Tibial artery (tissue), 4 donors: ENCODE data around the gene CDAN1.
A peak's percentile ranks its signal among the peaks of the same experiment; 100 is the strongest.

ENCODE experiments used
- DNase-seq, 2 donors: peaks; one replicate each; pipeline ENCODE4 v3.0.0-alpha.2; 2019
- H3K27ac ChIP-seq, 2 donors: fragments of 200-600 bp; sonication (generic) in 1 of 2; 1 replicate in 1 of 2; 2 replicates in 1 of 2; pipeline ENCODE4 v1.5.1; 2018 to 2019; ENCODE audit warnings: mild to moderate bottlenecking in 1 of 2
- H3K27me3 ChIP-seq, 2 donors: fragments of 200-600 bp; sonication (generic) in 1 of 2; one replicate each; pipeline versions ENCODE4 v1.5.1 to v1.6.0; 2016 to 2019
- H3K36me3 ChIP-seq, 3 donors: fragments of 200-600 bp; sonication (generic) in 2 of 3; one replicate each; pipeline ENCODE4 v1.5.1; 2016 to 2019; ENCODE audit warnings: mild to moderate bottlenecking in 2 of 3
- H3K4me1 ChIP-seq, 4 donors: fragments of 200-600 bp; sonication (generic) in 2 of 4; 1 replicate in 3 of 4; 2 replicates in 1 of 4; pipeline ENCODE4 v1.5.1; 2016 to 2019
- H3K4me3 ChIP-seq, 2 donors: fragments of 200-600 bp; sonication (generic) in 1 of 2; 1 replicate in 1 of 2; 2 replicates in 1 of 2; pipeline ENCODE4 v1.5.1; 2018 to 2019; ENCODE audit warnings: mild to moderate bottlenecking in 2 of 2
- H3K9me3 ChIP-seq, 3 donors: fragments of 200-600 bp; sonication (generic) in 1 of 3; one replicate each; pipeline ENCODE4 v1.5.1; 2016 to 2019
- intact Hi-C: fragments of 100-400 bp; cut with DNase I; formaldehyde crosslinking; loops from one replicate; pipeline ENCODE4 v1.15.0; 2023; ENCODE audit warnings: low total_unique reads
- TF ChIP-seq, protein P1 (sequence below), 2 experiments: fragments of 200-600 bp in 1 of 2; fragments of 450-650 bp in 1 of 2; IDR thresholded peaks; one replicate each; pipeline ENCODE4 v1.5.1; 2017 to 2019; ENCODE audit warnings: antibody characterized with exemption in 2 of 2, mild to moderate bottlenecking in 1 of 2, moderate library complexity in 1 of 2

CDAN1 gene

GRCh38 chr15:42733027-42733426, 3.9 kb downstream of the CDAN1 start:
- TF ChIP-seq, protein P1, sequence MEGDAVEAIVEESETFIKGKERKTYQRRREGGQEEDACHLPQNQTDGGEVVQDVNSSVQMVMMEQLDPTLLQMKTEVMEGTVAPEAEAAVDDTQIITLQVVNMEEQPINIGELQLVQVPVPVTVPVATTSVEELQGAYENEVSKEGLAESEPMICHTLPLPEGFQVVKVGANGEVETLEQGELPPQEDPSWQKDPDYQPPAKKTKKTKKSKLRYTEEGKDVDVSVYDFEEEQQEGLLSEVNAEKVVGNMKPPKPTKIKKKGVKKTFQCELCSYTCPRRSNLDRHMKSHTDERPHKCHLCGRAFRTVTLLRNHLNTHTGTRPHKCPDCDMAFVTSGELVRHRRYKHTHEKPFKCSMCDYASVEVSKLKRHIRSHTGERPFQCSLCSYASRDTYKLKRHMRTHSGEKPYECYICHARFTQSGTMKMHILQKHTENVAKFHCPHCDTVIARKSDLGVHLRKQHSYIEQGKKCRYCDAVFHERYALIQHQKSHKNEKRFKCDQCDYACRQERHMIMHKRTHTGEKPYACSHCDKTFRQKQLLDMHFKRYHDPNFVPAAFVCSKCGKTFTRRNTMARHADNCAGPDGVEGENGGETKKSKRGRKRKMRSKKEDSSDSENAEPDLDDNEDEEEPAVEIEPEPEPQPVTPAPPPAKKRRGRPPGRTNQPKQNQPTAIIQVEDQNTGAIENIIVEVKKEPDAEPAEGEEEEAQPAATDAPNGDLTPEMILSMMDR (IDR thresholded peaks at IDR 0.05), result no peak
- peaks cover 34 to 77% (median 68%) of the 10 kb centered on the region in 3 donors for H3K36me3 ChIP-seq
- intact Hi-C loops, result loop anchor here (10.0 kb wide), 1 partner anchor 192 kb away; the partner anchor contains the start of gene TTBK2

GRCh38 chr15:42732095-42732827, 4.7 kb downstream of the CDAN1 start:
- Histone ChIP-seq H3K4me1 (peaks cover 0 to 16% (median 10%) of the 10 kb centered on the region in 4 donors), H3K4me3 (no peak overlapping the region), H3K27me3 (no peaks in the 10 kb centered on the region), H3K9me3 (no peaks in the 10 kb centered on the region), H3K27ac (no peak overlapping the region), H3K36me3 (peaks cover 39 to 84% (median 76%) of the 10 kb centered on the region in 3 donors)
- intact Hi-C loops, result loop anchor here (10.0 kb wide), 1 partner anchor 193 kb away; the partner anchor contains the start of gene TTBK2
- TF ChIP-seq, protein P1 (IDR thresholded peaks at IDR 0.05), result no peak
- no peak for DNase-seq

More at GRCh38 chr15:42733027-42733426, 3.9 kb downstream of the CDAN1 start:
- Histone ChIP-seq H3K4me1 (peaks cover 0 to 23% (median 12%) of the 10 kb centered on the region in 4 donors), H3K4me3 (no peak overlapping the region), H3K27ac (no peak overlapping the region), H3K27me3 (no peaks in the 10 kb centered on the region), H3K9me3 (no peaks in the 10 kb centered on the region)
- DNase-seq, result no peak

GRCh38 chr15:42731461-42731860, 5.5 kb downstream of the CDAN1 start:
- H3K9me3 ChIP-seq, result no peaks in the 10 kb centered on the region
- DNase-seq, result peak in 1 of 2 donors; percentile 56
- H3K27me3 ChIP-seq, result no peaks in the 10 kb centered on the region
- TF ChIP-seq, protein P1 (IDR thresholded peaks at IDR 0.05), result no peak
- H3K36me3 ChIP-seq, result peaks cover 46 to 92% (median 84%) of the 10 kb centered on the region in 3 donors
- intact Hi-C loops, result loop anchor here (10.0 kb wide), 1 partner anchor 193 kb away; the partner anchor contains the start of gene TTBK2
- H3K4me1 ChIP-seq, result peaks cover 0 to 15% (median 10%) of the 10 kb centered on the region in 4 donors
- H3K27ac ChIP-seq, result no peak overlapping the region
- no peak overlapping the region for H3K4me3 ChIP-seq

DNA sequence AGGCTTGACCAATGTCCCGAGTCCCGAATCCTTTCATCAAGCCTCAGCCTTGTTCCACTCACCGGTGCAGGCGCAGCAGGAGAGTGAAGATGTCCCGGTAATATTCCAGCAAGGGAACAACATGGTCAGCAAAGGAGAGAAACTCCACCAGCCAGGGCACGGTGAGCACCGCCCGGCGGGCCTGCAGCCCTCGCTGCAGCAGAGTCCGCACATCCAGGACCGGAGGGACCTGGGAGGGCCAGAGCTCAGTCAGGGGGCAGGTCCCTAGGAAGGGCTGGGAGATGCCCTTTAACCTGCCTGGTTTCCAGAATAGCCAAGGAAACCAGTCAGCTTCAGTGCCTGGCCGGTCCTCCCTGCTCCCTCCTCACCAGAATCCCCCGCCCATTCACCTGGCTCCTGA, 6.4 kb downstream of the CDAN1 start:
- Histone ChIP-seq H3K4me3 (no peak overlapping the region), H3K27me3 (no peaks in the 10 kb centered on the region), H3K27ac (no peak overlapping the region), H3K4me1 (peaks cover 0 to 6% (median 3%) of the 10 kb centered on the region in 4 donors), H3K9me3 (no peaks in the 10 kb centered on the region), H3K36me3 (peaks cover 55 to 100% (median 93%) of the 10 kb centered on the region in 3 donors)
- DNase-seq, result no peak
- TF ChIP-seq, protein P1 (IDR thresholded peaks at IDR 0.05), result no peak
- intact Hi-C loops, result loop anchor here (10.0 kb wide), 1 partner anchor 194 kb away; the partner anchor contains the start of gene TTBK2

DNA sequence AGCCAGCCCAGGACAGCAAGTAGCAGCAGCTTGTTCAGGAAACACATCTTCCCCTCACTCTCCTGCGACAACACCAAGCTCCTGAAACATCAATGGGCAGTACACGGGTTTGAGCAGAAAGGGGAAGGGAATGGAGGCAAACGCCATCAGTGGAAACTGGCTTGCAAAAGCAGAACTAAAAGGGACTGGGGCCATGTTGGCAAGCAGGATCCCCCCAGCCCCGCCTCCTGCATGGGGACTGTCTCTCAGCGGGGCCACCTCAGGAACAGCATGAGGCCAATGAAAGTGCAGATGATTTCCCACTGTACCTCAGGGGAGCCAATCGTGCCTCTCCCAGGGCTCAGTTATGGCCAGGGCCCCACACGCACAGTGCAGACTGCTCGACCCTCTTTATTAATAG, 6.8 kb downstream of the CDAN1 start:
- no peak for DNase-seq
- Histone ChIP-seq H3K27me3 (no peaks in the 10 kb centered on the region), H3K4me1 (peaks cover 0 to 2% (median 0%) of the 10 kb centered on the region in 4 donors), H3K36me3 (peaks cover 59 to 100% (median 95%) of the 10 kb centered on the region in 3 donors), H3K9me3 (no peaks in the 10 kb centered on the region), H3K4me3 (no peak overlapping the region), H3K27ac (no peak overlapping the region)
- intact Hi-C loops, result loop anchor here (10.0 kb wide), 1 partner anchor 195 kb away; the partner anchor contains the start of gene TTBK2
- TF ChIP-seq, protein P1 (IDR thresholded peaks at IDR 0.05), result no peak
